Measurements from ENCODE around the gene SIPA1L3.

The SIPA1L3 gene

GRCh38 chr19:37899453-37899852 lies 7.6 kb upstream of the SIPA1L3 start:
- no peak overlapping the region for H3K4me3 ChIP-seq (ENCODE audit: control insufficient read depth, low read depth, low read length)
- TF ChIP-seq, protein P1, sequence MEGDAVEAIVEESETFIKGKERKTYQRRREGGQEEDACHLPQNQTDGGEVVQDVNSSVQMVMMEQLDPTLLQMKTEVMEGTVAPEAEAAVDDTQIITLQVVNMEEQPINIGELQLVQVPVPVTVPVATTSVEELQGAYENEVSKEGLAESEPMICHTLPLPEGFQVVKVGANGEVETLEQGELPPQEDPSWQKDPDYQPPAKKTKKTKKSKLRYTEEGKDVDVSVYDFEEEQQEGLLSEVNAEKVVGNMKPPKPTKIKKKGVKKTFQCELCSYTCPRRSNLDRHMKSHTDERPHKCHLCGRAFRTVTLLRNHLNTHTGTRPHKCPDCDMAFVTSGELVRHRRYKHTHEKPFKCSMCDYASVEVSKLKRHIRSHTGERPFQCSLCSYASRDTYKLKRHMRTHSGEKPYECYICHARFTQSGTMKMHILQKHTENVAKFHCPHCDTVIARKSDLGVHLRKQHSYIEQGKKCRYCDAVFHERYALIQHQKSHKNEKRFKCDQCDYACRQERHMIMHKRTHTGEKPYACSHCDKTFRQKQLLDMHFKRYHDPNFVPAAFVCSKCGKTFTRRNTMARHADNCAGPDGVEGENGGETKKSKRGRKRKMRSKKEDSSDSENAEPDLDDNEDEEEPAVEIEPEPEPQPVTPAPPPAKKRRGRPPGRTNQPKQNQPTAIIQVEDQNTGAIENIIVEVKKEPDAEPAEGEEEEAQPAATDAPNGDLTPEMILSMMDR (conservative IDR thresholded peaks at IDR 0.05; ENCODE audit: control insufficient read depth, insufficient read depth, low read depth, low read length) = no peak
- no peak for DNase-seq (ENCODE audit: low read depth)

DNA sequence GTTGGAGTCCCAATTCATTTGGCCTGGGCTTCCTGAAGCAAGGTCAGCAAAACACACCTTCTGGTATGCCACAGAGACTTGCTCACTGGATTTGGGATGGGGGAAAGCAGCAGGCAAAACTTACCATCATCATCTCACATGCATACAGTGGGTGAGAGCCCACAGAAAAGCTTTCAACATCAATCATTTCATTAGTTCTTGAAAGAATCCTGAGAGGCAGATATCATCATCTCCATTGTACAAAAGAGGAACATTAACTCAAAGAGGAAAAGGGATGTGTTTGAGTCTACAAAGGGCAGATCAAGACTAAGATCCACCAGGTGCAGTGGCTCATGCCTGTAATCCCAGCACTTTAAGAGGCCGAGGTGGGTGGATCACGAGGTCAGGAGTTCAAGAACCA lies 7.0 kb upstream of the SIPA1L3 start:
- TF ChIP-seq, protein P1 (conservative IDR thresholded peaks at IDR 0.05; ENCODE audit: control insufficient read depth, insufficient read depth, low read depth, low read length) = no peak
- no peak for DNase-seq (ENCODE audit: low read depth)
- no peak overlapping the region for H3K4me3 ChIP-seq (ENCODE audit: control insufficient read depth, low read depth, low read length)

DNA sequence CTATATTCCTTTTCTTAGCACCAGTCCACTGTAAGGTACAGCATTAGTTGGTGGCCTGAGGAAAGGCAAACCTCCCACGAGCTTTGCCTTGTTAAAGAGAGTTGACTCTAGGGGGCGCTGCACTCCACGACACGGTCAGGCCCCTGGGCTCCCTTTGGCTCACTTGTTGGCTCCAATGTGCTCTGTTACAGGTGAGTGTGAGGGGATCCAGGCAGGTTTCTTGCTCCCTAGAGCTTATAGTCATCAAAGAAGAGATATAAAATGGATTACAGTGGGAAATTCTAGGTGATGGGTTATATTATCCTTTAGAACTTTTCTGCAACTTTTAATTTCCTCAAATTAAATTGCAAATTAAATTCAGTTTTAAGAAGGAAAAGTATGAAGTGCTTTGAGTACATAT lies 4.3 kb upstream of the SIPA1L3 start:
- H3K4me3 ChIP-seq (ENCODE audit: control insufficient read depth, low read depth, low read length) = no peak overlapping the region
- peak; percentile 73 for DNase-seq (ENCODE audit: low read depth)
- TF ChIP-seq, protein P1 (conservative IDR thresholded peaks at IDR 0.05; ENCODE audit: control insufficient read depth, insufficient read depth, low read depth, low read length) = peak; percentile 82

DNA sequence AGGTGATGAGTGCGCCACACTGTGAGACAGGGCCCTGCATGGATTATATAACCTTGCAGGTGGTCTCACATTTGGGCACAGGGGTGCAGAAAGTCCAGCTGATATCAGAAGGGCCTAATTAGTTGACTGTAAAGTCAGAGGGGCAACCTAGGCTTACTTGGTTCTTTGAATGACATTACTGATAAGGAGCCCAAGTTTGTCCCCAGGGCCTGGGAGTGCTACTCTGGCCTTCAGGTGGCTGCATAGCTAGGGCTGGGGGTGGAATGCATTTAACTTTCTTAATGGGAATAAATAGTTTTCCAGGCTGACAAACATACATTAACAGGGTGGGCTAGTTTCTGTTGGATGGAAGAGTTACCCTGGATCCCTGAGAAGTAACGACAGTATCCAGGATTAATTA lies 3.9 kb upstream of the SIPA1L3 start:
- no peak overlapping the region for H3K4me3 ChIP-seq (ENCODE audit: control insufficient read depth, low read depth, low read length)
- no peak for DNase-seq (ENCODE audit: low read depth)
- TF ChIP-seq, protein P1 (conservative IDR thresholded peaks at IDR 0.05; ENCODE audit: control insufficient read depth, insufficient read depth, low read depth, low read length) = no peak

- no peak for DNase-seq (ENCODE audit: low read depth)
- TF ChIP-seq, protein P1 (conservative IDR thresholded peaks at IDR 0.05; ENCODE audit: control insufficient read depth, insufficient read depth, low read depth, low read length) = no peak
- peak within 1 kb of the TSS; percentile 95 for H3K4me3 ChIP-seq (ENCODE audit: control insufficient read depth, low read depth, low read length)
These were observed 801 bp upstream of the SIPA1L3 start, which contains the start of gene WDR87 for GRCh38 chr19:37905946-37906868. TSS of gene WDR87 (minus strand) at chr19:37906594. CDS start at chr19:37898239, 8,355 bp downstream.

- peak overlapping the region; percentile 95 for H3K4me3 ChIP-seq (ENCODE audit: control insufficient read depth, low read depth, low read length)
- TF ChIP-seq, protein P1 (conservative IDR thresholded peaks at IDR 0.05; ENCODE audit: control insufficient read depth, insufficient read depth, low read depth, low read length) = no peak
- peak; percentile 11 for DNase-seq (ENCODE audit: low read depth)
These were observed 887 bp downstream of the SIPA1L3 start for GRCh38 chr19:37907735-37908455.

Measured in fibroblast of mammary gland (primary cell).